ENCODE data around the gene DSCAM. TPM values are rescaled to one million over a fixed set of nuclear protein-coding genes. Genes with fewer than 3 reads are reported as not detected.

DSCAM gene
- total RNA-seq, 1 donor from 2014 or later, result not detected

DNA sequence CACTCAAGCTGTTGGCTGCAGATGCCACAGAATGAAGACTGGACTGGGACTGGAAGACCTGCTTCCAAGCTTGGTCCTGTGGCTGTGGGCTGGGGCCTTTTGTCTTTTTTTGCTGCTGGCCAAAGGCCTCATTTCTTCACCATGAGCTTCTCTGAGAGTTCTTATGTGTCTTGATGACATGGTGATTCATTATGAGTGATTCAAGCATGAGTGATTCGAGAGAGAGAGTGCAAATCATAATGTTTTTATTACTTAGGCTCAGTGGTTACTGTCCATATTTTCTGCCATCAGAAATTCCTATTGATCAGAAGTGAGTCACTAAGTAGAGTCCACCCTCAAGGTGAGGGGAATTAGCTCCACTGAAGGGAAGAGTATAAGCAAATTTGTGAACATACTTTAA, 885.7 kb downstream of the DSCAM start:
- H3K4me3 ChIP-seq, result no peak overlapping the region
- intact Hi-C loops (cut with DNase I), result no loop called here
- H3K9me3 ChIP-seq, result peaks cover 0 to 11% of the 10 kb centered on the region in 2 donors
- H3K27ac ChIP-seq, result no peak overlapping the region
- no peaks in the 10 kb centered on the region for H3K4me1 ChIP-seq
- TF ChIP-seq, protein P1, sequence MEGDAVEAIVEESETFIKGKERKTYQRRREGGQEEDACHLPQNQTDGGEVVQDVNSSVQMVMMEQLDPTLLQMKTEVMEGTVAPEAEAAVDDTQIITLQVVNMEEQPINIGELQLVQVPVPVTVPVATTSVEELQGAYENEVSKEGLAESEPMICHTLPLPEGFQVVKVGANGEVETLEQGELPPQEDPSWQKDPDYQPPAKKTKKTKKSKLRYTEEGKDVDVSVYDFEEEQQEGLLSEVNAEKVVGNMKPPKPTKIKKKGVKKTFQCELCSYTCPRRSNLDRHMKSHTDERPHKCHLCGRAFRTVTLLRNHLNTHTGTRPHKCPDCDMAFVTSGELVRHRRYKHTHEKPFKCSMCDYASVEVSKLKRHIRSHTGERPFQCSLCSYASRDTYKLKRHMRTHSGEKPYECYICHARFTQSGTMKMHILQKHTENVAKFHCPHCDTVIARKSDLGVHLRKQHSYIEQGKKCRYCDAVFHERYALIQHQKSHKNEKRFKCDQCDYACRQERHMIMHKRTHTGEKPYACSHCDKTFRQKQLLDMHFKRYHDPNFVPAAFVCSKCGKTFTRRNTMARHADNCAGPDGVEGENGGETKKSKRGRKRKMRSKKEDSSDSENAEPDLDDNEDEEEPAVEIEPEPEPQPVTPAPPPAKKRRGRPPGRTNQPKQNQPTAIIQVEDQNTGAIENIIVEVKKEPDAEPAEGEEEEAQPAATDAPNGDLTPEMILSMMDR (IDR thresholded peaks at IDR 0.05), result no peak
- no peaks in the 10 kb centered on the region for H3K36me3 ChIP-seq
- H3K27me3 ChIP-seq, result no peaks in the 10 kb centered on the region
- no peak for DNase-seq (ENCODE audit: low spot score in 2 of 2)
